22Rv1 (cell line): ENCODE results near the gene SLC66A2.

Experiments
- ZFX ChIP-seq: fragments of 450-650 bp; IDR thresholded peaks from 2 replicates; pipeline ENCODE4 v1.6.1; 2017; ENCODE audit warnings: antibody characterized with exemption, borderline replicate concordance
- TF ChIP-seq, protein P1 (sequence below): fragments of 450-650 bp; IDR thresholded peaks from 2 replicates; pipeline ENCODE4 v1.5.1; 2017; ENCODE audit warnings: mild to moderate bottlenecking

- TF ChIP-seq, protein P1, sequence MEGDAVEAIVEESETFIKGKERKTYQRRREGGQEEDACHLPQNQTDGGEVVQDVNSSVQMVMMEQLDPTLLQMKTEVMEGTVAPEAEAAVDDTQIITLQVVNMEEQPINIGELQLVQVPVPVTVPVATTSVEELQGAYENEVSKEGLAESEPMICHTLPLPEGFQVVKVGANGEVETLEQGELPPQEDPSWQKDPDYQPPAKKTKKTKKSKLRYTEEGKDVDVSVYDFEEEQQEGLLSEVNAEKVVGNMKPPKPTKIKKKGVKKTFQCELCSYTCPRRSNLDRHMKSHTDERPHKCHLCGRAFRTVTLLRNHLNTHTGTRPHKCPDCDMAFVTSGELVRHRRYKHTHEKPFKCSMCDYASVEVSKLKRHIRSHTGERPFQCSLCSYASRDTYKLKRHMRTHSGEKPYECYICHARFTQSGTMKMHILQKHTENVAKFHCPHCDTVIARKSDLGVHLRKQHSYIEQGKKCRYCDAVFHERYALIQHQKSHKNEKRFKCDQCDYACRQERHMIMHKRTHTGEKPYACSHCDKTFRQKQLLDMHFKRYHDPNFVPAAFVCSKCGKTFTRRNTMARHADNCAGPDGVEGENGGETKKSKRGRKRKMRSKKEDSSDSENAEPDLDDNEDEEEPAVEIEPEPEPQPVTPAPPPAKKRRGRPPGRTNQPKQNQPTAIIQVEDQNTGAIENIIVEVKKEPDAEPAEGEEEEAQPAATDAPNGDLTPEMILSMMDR = no peak
- no peak for TF ChIP-seq ZFX
Observed at GRCh38 chr18:79951545-79952455, at the start of gene SLC66A2.
